PC-9 (cell line): ENCODE data around the gene KAT6B. TPM values are rescaled to one million over a fixed set of nuclear protein-coding genes. Genes with fewer than 3 reads are reported as not detected.
A peak's percentile ranks its signal among the peaks of the same experiment; 100 is the strongest.

Experiments
- BruUV-seq: library from RNA; stranded (reverse); fragments of 400-500 nt; replicated peaks from 2 replicates; lab custom pipeline; 2021; lab: Mats Ljungman, UMichigan
- CTCF ChIA-PET: fragments of 300-600 bp; sonication (Branson Sonifier 250); formaldehyde crosslinking; loops from one replicate; lab custom pipeline; 2022; ENCODE audit warnings: antibody characterized with exemption; lab: Charles Lee
- POLR2A ChIA-PET: fragments of 300-600 bp; sonication (Branson Sonifier 250); formaldehyde crosslinking; loops from one replicate; lab custom pipeline; 2022; ENCODE audit warnings: antibody characterized with exemption; ENCODE audit not compliant: unreplicated experiment; lab: Charles Lee
- DNase-seq, 2 experiments: peaks; one replicate each; pipeline versions ENCODE4 v3.0.0 to v3.0.0-alpha.2; 2015 to 2022; ENCODE audit warnings: mixed read lengths in 1 of 2
- H2AFZ ChIP-seq: fragments of 200-600 bp; sonication (generic); 2 replicates; pipeline ENCODE4 v1.8.1; 2017; ENCODE audit warnings: antibody characterized with exemption
- H3F3A ChIP-seq: fragments of 200-600 bp; sonication (generic); 2 replicates; pipeline ENCODE4 v1.8.1; 2017; ENCODE audit warnings: antibody characterized with exemption, mild to moderate bottlenecking, low read depth; ENCODE audit not compliant: insufficient read depth
- H3K27ac ChIP-seq: fragments of 200-600 bp; sonication (generic); 2 replicates; pipeline ENCODE4 v1.6.1; 2016; ENCODE audit warnings: mixed run types
- H3K27me3 ChIP-seq: fragments of 200-600 bp; sonication (generic); 2 replicates; pipeline ENCODE4 v1.6.1; 2016; ENCODE audit warnings: low read depth, mixed run types; ENCODE audit not compliant: insufficient read depth
- H3K36me3 ChIP-seq: fragments of 200-600 bp; sonication (generic); 2 replicates; pipeline ENCODE4 v1.6.1; 2016; ENCODE audit warnings: low read depth, mixed run types
- H3K4me1 ChIP-seq: fragments of 200-600 bp; sonication (generic); replicated peaks from 2 replicates; pipeline ENCODE4 v1.6.1; 2016; ENCODE audit warnings: mixed run types; ENCODE audit not compliant: insufficient read depth
- H3K4me2 ChIP-seq: fragments of 200-600 bp; sonication (generic); 2 replicates; pipeline ENCODE4 v1.6.1; 2017; ENCODE audit warnings: mixed run types
- H3K4me3 ChIP-seq: fragments of 200-600 bp; sonication (generic); 2 replicates; pipeline ENCODE4 v1.6.1; 2016; ENCODE audit warnings: mixed run types
- H3K79me2 ChIP-seq: fragments of 200-600 bp; sonication (generic); 2 replicates; pipeline ENCODE4 v1.6.1; 2017; ENCODE audit warnings: low read depth, mixed run types
- H3K9me2 ChIP-seq: fragments of 200-600 bp; sonication (generic); 2 replicates; pipeline ENCODE4 v1.8.1; 2017; ENCODE audit warnings: mild to moderate bottlenecking; ENCODE audit not compliant: insufficient read depth
- H3K9me3 ChIP-seq: fragments of 200-600 bp; sonication (generic); 2 replicates; pipeline ENCODE4 v1.8.1; 2016; ENCODE audit warnings: low read depth; ENCODE audit not compliant: insufficient read depth
- H4K20me1 ChIP-seq: fragments of 200-600 bp; sonication (generic); 2 replicates; pipeline ENCODE4 v1.8.1; 2017; ENCODE audit not compliant: insufficient read depth
- EZH2 ChIP-seq: fragments of 200-600 bp; sonication (generic); IDR thresholded peaks from 2 replicates; pipeline ENCODE4 v1.8.0; 2017; ENCODE audit warnings: antibody characterized with exemption, low read depth
- intact Hi-C: fragments of 100-400 bp; cut with micrococcal nuclease; formaldehyde crosslinking; loops from one replicate; pipeline ENCODE4 v1.10.0; 2022; ENCODE audit not compliant: unreplicated experiment
- total RNA-seq: library from RNA; stranded (reverse); gene quantifications from 2 replicates; pipeline ENCODE4 v1.2.3, GENCODE V29; 2021
- TF ChIP-seq, protein P1 (sequence below): fragments of 200-600 bp; sonication (generic); conservative IDR thresholded peaks from 2 replicates; pipeline ENCODE4 v1.6.1; 2017; ENCODE audit warnings: mixed run types, antibody characterized with exemption, mild to moderate bottlenecking, moderate library complexity

The KAT6B gene
- total RNA-seq, 1 experiment from 2014 or later: 30.9 TPM

DNA sequence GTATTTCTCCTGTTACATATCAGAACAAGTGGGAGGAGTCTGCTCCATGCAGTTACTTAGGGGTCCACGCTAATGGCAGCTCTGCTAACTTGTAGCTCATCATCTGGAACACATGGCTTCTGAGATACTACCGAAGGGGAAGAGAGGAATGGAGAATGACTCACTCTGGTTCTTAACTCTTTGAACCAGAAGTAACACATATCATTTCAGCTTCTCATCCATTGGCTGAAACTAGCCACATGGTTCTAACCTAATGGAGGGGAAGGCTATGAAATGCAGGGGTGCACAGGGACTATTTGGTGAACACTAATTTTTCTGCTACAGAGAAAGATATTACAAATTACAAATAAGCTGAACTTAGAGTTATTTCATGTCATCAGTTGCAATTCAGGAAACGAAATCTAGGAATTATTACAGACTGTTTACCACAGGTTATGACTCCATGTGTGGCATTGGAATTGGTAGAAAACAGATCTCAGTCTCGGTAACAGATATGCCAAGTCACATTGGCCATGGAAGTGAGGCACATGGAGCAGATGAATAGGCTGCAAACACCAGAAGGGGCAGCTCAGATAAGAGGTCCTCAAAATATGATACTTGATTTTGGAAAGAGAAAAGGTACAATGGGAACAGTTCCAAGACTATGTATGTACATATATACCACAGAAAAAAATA, 9.4 kb upstream of the KAT6B start:
- H3F3A ChIP-seq: peaks cover 6% of the 10 kb centered on the region; the same call in 1 of the 2 replicates
- H3K4me1 ChIP-seq: peaks cover 7% of the 10 kb centered on the region
- ChIA-PET CTCF (no interaction called here), POLR2A (no interaction called here)
- intact Hi-C loops: no loop called here
- no peaks in the 10 kb centered on the region for H3K36me3 ChIP-seq
- H3K79me2 ChIP-seq: no peaks in the 10 kb centered on the region
- no peak overlapping the region for H3K4me2 ChIP-seq
- no peak overlapping the region for H3K4me3 ChIP-seq
- H3K27me3 ChIP-seq: no peaks in the 10 kb centered on the region
- H4K20me1 ChIP-seq: no peaks in the 10 kb centered on the region
- no peak for DNase-seq
- TF ChIP-seq EZH2: no peak
- TF ChIP-seq, protein P1, sequence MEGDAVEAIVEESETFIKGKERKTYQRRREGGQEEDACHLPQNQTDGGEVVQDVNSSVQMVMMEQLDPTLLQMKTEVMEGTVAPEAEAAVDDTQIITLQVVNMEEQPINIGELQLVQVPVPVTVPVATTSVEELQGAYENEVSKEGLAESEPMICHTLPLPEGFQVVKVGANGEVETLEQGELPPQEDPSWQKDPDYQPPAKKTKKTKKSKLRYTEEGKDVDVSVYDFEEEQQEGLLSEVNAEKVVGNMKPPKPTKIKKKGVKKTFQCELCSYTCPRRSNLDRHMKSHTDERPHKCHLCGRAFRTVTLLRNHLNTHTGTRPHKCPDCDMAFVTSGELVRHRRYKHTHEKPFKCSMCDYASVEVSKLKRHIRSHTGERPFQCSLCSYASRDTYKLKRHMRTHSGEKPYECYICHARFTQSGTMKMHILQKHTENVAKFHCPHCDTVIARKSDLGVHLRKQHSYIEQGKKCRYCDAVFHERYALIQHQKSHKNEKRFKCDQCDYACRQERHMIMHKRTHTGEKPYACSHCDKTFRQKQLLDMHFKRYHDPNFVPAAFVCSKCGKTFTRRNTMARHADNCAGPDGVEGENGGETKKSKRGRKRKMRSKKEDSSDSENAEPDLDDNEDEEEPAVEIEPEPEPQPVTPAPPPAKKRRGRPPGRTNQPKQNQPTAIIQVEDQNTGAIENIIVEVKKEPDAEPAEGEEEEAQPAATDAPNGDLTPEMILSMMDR: no peak
- H3K9me3 ChIP-seq: peaks cover 10% of the 10 kb centered on the region; the same call in 1 of the 2 replicates
- H3K9me2 ChIP-seq: no peaks in the 10 kb centered on the region
- no peak overlapping the region for H3K27ac ChIP-seq
- BruUV-seq: no TSS peak
- H2AFZ ChIP-seq: no peak overlapping the region

DNA sequence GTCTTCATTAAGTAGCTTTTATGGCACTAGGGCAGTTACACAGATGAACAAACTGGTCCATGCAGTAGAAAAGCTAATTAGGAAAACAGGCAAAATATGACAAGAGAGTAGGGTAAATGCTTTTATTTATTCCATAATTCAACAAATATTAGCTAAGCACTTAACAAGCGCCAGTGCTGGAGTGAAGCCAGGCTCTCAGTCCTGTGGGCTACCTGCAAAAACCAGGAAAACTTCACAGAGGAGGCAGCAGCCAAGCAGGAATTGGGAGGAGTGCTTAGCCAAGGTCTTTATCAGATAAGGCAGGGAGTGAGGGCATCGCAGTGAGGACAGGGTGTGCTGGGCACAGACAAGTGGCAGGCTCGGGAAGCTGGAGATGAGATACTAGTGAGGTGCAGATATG, 4.9 kb upstream of the KAT6B start:
- H3K4me3 ChIP-seq: no peak overlapping the region
- no peaks in the 10 kb centered on the region for H3K79me2 ChIP-seq
- peaks cover 16% of the 10 kb centered on the region; the same call in 1 of the 2 replicates for H3F3A ChIP-seq
- no peak overlapping the region for H3K27ac ChIP-seq
- no peaks in the 10 kb centered on the region for H3K9me2 ChIP-seq
- H3K4me2 ChIP-seq: peak overlapping the region; percentile 20; the same call in 1 of the 2 replicates
- H4K20me1 ChIP-seq: no peaks in the 10 kb centered on the region
- no TSS peak for BruUV-seq
- H2AFZ ChIP-seq: no peak overlapping the region
- H3K27me3 ChIP-seq: no peaks in the 10 kb centered on the region
- no peaks in the 10 kb centered on the region for H3K36me3 ChIP-seq
- intact Hi-C loops: loop anchor here (10.0 kb wide), 1 partner anchor 557 kb away; no protein-coding TSS in a partner anchor
- ChIA-PET CTCF (interaction anchor here (0.6 kb wide), 1 partner anchor 551 kb away, joined by 3 read pairs; no protein-coding TSS in a partner anchor), POLR2A (no interaction called here)
- TF ChIP-seq, protein P1: no peak
- TF ChIP-seq EZH2: no peak
- H3K4me1 ChIP-seq: peaks cover 16% of the 10 kb centered on the region
- DNase-seq: peak in 1 of 2 experiments; percentile 23
- peaks cover 9% of the 10 kb centered on the region; the same call in 1 of the 2 replicates for H3K9me3 ChIP-seq

DNA sequence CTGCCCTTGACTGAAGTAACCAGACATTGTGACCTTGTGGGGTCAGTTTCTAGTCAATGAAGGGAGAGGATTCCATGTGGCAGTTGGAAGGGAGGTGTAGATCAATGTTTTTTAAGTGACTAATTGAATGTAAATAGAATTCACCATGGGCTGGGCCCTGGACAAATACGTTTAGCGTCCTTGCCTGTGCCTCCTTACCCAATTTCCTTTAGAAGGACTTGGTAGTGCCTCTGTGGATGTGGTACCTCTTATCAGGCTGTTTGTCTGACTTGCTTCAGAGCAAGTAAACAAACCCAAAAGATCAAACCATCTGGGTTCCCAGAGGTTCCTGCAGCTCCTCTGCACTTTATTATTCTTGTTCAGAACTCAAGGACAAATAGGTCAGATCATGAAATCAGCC, 4.3 kb upstream of the KAT6B start:
- POLR2A ChIA-PET: interaction anchor here (0.6 kb wide), 1 partner anchor 945 kb away, joined by 3 read pairs; no protein-coding TSS in a partner anchor
- H3K9me3 ChIP-seq: peaks cover 3% of the 10 kb centered on the region; the same call in 1 of the 2 replicates
- H3K4me3 ChIP-seq: no peak overlapping the region
- no peak for DNase-seq
- CTCF ChIA-PET: interaction anchor here (0.6 kb wide), 1 partner anchor 551 kb away, joined by 3 read pairs; no protein-coding TSS in a partner anchor
- H3F3A ChIP-seq: peaks cover 17% of the 10 kb centered on the region; the same call in 1 of the 2 replicates
- H3K36me3 ChIP-seq: no peaks in the 10 kb centered on the region
- no peak for TF ChIP-seq EZH2
- TF ChIP-seq, protein P1: no peak
- H2AFZ ChIP-seq: no peak overlapping the region
- 0 out of 2 replicates have a peak overlapping the region, but pooled peaks have one; percentile 8 for H3K4me2 ChIP-seq
- no TSS peak for BruUV-seq
- no peaks in the 10 kb centered on the region; the same call in 1 of the 2 replicates for H4K20me1 ChIP-seq
- H3K4me1 ChIP-seq: peaks cover 16% of the 10 kb centered on the region
- intact Hi-C loops: loop anchor here (10.0 kb wide), 1 partner anchor 557 kb away; no protein-coding TSS in a partner anchor
- H3K27ac ChIP-seq: no peak overlapping the region
- peaks cover 2% of the 10 kb centered on the region for H3K79me2 ChIP-seq
- no peaks in the 10 kb centered on the region for H3K27me3 ChIP-seq
- no peaks in the 10 kb centered on the region for H3K9me2 ChIP-seq
